ENCODE data around the gene CFAP46. TPM values are rescaled to one million over a fixed set of nuclear protein-coding genes. Genes with fewer than 3 reads are reported as not detected.
"Not testable (repeated sequence)": the region's sequence is repeated elsewhere in the genome, so short reads cannot be mapped to it uniquely, and the experiment has no call there.

Gene CFAP46
- polyA plus RNA-seq, 3 donors from 2014 or later = not detected

GRCh38 chr10:132783165-132783939, 159.0 kb downstream of the CFAP46 start:
- Mint-ChIP-seq H3K4me3 (peak overlapping the region in 3 of 5 donors; percentile 16 to 48 (median 33)), H3K4me1 (peaks cover 0 to 2% of the 10 kb centered on the region in 2 donors), H3K9me3 (no peaks in the 10 kb centered on the region), H3K27me3 (ENCODE audit: low read depth in 3 of 3) (peaks cover 1 to 8% (median 8%) of the 10 kb centered on the region in 3 donors), H3K36me3 (peaks cover 10 to 22% (median 20%) of the 10 kb centered on the region in 3 donors), H3K27ac (no peak overlapping the region)
- no peak for DNase-seq

DNA sequence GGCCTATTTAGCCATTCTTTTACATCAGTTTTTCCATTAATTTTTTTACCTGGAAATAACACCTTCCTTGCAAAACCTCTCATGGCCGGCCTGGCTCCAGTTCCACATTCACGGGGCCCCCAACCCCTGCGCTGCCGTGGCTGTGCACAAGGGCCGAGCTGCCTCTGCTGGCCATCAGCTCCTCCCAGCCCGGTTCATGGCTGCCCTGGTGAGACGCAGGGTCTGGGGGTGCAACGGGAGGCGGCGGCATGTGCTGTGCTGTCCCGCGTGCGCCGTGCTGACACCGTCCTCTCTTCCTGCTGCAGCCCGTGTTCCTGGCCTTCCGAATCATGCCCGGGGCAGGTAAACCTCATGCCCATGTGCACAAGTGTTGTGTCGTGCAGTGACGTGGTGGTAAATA, 160.8 kb downstream of the CFAP46 start:
- Mint-ChIP-seq H3K4me3 (no peak overlapping the region), H3K27ac (no peak overlapping the region), H3K36me3 (peaks cover 10 to 22% (median 20%) of the 10 kb centered on the region in 3 donors)

GRCh38 chr10:132780356-132780755, 162.0 kb downstream of the CFAP46 start:
- H3K4me3 Mint-ChIP-seq = no peak overlapping the region
- DNase-seq = no peak
- H3K36me3 Mint-ChIP-seq = peaks cover 10 to 22% (median 20%) of the 10 kb centered on the region in 3 donors
- peaks cover 0 to 2% of the 10 kb centered on the region in 2 donors for H3K4me1 Mint-ChIP-seq
- H3K9me3 Mint-ChIP-seq = no peaks in the 10 kb centered on the region
- no peak overlapping the region for H3K27ac Mint-ChIP-seq
- peaks cover 1 to 8% (median 6%) of the 10 kb centered on the region in 3 donors for H3K27me3 Mint-ChIP-seq (ENCODE audit: low read depth in 3 of 3)

More for the DNA sequence above, 160.8 kb downstream of the CFAP46 start:
- DNase-seq = no peak
- no peaks in the 10 kb centered on the region for H3K9me3 Mint-ChIP-seq
- peaks cover 1 to 8% (median 6%) of the 10 kb centered on the region in 3 donors for H3K27me3 Mint-ChIP-seq (ENCODE audit: low read depth in 3 of 3)
- H3K4me1 Mint-ChIP-seq = peaks cover 0 to 2% of the 10 kb centered on the region in 2 donors

- no peak overlapping the region for H3K4me3 Mint-ChIP-seq
- DNase-seq = no peak
These were observed 162.6 kb downstream of the CFAP46 start for GRCh38 chr10:132779549-132780294.

DNA sequence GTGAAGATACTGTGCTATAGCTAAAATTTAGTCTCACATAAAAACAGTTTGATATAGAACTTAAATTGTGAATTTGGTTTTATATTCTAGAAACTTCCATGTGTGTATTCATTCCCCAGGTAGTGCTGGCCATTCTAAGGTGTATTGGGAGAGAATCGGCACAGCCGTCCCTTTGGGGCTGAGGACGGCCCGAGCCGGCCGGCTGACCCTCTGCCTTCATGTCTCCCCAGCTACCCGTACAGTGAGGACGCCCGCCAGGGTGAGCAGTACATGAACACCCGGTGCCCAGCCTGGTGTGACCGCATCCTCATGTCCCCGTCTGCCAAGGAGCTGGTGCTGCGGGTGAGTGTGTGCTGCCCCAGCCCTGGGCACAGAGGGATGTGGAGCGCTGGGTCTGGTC, 164.9 kb downstream of the CFAP46 start:
- Mint-ChIP-seq H3K4me1 (no peaks in the 10 kb centered on the region), H3K27ac (no peak overlapping the region), H3K4me3 (no peak overlapping the region), H3K27me3 (ENCODE audit: low read depth in 3 of 3) (no peaks in the 10 kb centered on the region), H3K36me3 (peaks cover 4 to 10% (median 7%) of the 10 kb centered on the region in 3 donors), H3K9me3 (no peaks in the 10 kb centered on the region)
- DNase-seq = no peak

More at GRCh38 chr10:132779549-132780294, 162.6 kb downstream of the CFAP46 start:
- Mint-ChIP-seq H3K9me3 (no peaks in the 10 kb centered on the region), H3K27me3 (ENCODE audit: low read depth in 3 of 3) (peaks cover 1 to 8% (median 6%) of the 10 kb centered on the region in 3 donors), H3K4me1 (peaks cover 0 to 2% of the 10 kb centered on the region in 2 donors), H3K27ac (no peak overlapping the region), H3K36me3 (peaks cover 10 to 22% (median 20%) of the 10 kb centered on the region in 3 donors)

DNA sequence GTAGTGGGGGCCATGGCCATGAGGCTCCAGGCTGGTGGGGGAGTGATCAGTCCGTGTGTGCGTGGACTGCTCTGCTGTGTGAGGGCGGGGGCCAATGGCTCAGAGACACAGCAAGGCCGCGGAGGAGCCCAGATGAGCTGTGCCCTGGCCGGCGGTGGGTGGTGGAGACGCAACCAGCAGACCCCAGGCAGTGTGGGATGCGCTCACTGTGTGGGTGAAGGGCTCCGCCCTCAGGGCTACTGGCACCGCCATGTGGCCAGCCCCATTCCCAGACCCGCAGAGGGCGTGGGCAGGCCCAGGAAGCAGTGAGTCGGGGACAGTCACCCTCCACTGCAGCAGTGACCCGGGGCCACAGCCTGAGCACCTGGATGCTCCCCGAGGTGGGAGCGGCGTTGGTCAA, 165.5 kb downstream of the CFAP46 start:
- H3K27ac Mint-ChIP-seq = no peak overlapping the region
- no peaks in the 10 kb centered on the region for H3K9me3 Mint-ChIP-seq
- H3K4me1 Mint-ChIP-seq = no peaks in the 10 kb centered on the region
- no peaks in the 10 kb centered on the region for H3K27me3 Mint-ChIP-seq (ENCODE audit: low read depth in 3 of 3)
- no peak for DNase-seq
- H3K4me3 Mint-ChIP-seq = no peak overlapping the region
- H3K36me3 Mint-ChIP-seq = peaks cover 4 to 7% (median 6%) of the 10 kb centered on the region in 3 donors

DNA sequence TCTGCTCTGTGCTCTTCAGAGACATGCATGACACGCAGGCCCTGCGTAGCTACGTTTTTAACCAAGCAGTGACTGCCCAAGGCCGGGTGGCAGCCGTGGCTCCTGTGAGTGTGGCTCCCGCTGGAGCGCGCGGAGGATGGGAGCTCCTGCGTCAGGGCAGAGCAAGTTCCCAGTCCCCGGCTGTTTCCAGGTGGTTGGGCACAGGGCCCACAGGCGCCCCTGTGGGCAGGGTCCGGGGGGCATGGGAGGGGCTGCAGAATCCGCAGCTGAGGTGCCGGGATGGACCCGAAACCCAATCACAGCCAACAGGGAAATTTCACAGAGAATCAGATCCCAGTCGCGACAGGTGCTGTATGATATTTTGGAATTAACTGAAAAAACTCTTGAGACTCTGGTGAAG, 166.2 kb downstream of the CFAP46 start:
- Mint-ChIP-seq H3K27me3 (ENCODE audit: low read depth in 3 of 3) (no peaks in the 10 kb centered on the region), H3K9me3 (no peaks in the 10 kb centered on the region), H3K36me3 (peaks cover 2 to 5% (median 4%) of the 10 kb centered on the region in 3 donors), H3K4me1 (no peaks in the 10 kb centered on the region), H3K4me3 (no peak overlapping the region), H3K27ac (no peak overlapping the region)
- DNase-seq = no peak

DNA sequence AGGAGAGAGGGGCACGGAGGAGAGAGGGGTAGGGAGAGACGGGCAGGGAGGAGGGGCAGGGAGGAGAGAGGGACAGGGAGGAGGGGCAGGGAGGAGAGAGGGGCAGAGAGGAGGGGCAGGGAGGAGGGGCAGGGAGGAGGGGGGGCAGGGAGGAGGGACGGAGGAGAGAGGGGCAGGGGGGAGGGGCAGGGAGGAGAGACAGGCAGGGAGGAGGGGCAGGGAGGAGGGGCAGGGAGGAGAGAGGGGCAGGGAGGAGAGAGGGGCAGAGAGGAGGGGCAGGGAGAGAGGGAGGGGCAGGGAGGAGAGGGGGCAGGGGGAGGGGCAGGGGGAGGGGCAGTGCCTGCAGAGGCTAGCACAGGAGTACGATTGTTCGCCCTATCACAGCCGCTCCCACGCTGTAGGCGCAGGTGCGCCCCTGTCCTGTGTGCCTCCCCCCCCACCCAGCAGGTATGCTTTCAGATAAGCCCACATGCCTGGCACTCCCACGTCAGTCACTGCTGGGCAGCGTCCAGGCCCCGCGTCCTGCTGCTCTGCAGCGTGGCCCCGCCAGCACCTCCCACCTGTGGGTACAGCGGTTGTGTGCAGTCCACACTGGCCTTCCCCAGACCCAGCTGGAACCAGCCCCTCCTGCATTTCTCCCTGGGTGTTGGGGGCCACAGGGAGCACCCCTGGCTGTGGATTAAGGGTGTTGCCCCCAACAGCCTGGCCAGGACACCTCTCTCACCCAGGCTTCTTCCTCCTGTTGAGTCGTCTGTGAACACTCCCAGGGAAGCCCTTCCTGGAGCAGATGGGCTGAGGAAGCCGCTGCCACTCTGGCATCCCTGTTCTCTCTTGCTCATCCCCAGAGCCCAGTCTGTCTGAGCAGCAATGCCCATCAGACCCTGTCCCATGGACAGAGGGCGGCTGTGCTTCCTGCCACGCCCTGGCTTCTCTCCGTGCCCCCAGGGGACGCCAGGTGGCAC, 167.2 kb downstream of the CFAP46 start:
- H3K4me1 Mint-ChIP-seq = no peaks in the 10 kb centered on the region
- H3K9me3 Mint-ChIP-seq = no peaks in the 10 kb centered on the region
- no peak overlapping the region for H3K27ac Mint-ChIP-seq
- no peaks in the 10 kb centered on the region for H3K27me3 Mint-ChIP-seq (ENCODE audit: low read depth in 3 of 3)
- no peak for DNase-seq
- no peak overlapping the region for H3K4me3 Mint-ChIP-seq
- H3K36me3 Mint-ChIP-seq = peaks cover 0 to 4% (median 3%) of the 10 kb centered on the region in 3 donors

DNA sequence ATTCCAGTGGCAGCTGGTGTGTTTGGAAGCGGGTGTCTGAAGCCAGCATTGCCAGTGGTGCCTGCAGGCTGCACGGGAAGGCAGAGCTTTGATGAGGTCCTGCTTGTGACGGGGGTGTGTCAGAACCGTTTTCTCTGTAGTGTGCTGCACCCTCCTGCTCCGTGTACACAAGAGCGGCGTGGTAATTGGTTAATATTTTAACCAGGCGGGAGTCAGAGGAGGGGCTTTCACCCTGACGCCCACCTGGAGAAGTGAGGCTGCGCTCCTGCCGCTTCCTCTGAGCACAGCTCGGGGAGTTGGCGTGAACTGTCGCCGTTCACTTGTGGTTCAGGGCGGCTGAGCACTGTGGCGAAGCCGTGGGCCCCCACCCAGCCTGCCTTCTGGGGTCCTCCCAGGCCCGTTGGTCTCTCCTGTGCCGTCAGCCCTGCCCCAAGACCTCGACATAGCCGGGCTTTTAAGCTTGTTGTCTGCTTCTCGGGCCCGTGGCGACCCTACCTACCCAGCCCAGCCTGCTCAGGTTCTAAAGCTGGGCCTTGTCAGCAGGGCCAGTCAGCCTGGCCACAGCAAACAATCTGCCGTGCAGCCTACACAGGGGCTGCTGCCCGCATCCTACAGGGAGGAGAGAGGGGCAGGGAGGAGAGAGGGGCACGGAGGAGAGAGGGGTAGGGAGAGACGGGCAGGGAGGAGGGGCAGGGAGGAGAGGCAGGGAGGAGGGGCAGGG, 168.0 kb downstream of the CFAP46 start:
- Mint-ChIP-seq H3K4me3 (peak overlapping the region in 1 of 5 donors; percentile 48), H3K4me1 (no peaks in the 10 kb centered on the region), H3K36me3 (peaks cover 0 to 4% (median 0%) of the 10 kb centered on the region in 3 donors), H3K27me3 (ENCODE audit: low read depth in 3 of 3) (no peaks in the 10 kb centered on the region), H3K9me3 (no peaks in the 10 kb centered on the region), H3K27ac (peak overlapping the region in 2 of 6 donors; percentile 50 to 57)
- no peak for DNase-seq

DNA sequence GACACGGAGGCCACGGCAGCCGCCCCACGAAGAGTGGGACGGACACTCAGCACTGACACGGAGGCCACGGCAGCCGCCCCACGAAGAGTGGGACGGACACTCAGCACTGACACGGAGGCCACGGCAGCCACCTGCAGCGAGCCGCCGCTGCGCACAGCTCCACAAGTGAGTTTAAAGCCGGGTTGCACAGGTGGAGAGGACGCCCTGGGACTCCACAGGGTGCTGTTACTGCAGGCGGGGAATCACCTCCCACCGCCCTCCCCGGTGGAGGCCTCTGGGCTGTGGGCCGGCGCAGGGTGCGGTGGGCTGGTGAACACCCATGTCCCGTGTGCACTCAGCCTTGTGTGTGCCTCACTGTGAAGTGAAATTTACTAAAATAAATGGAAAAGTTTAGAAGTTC, 169.6 kb downstream of the CFAP46 start:
- H3K36me3 Mint-ChIP-seq, H3K4me3 Mint-ChIP-seq: not testable (repeated sequence)

GRCh38 chr10:132770061-132771021, 172.0 kb downstream of the CFAP46 start:
- no peak overlapping the region for H3K27ac Mint-ChIP-seq
- H3K4me1 Mint-ChIP-seq = no peaks in the 10 kb centered on the region
- peaks cover 0 to 3% (median 0%) of the 10 kb centered on the region in 3 donors for H3K27me3 Mint-ChIP-seq (ENCODE audit: low read depth in 3 of 3)
- H3K9me3 Mint-ChIP-seq = no peaks in the 10 kb centered on the region
- DNase-seq = no peak
- no peak overlapping the region for H3K4me3 Mint-ChIP-seq
- peaks cover 0 to 10% (median 6%) of the 10 kb centered on the region in 3 donors for H3K36me3 Mint-ChIP-seq

More for the DNA sequence above, 169.6 kb downstream of the CFAP46 start:
- not testable (repeated sequence) for H3K27me3 Mint-ChIP-seq (ENCODE audit: low read depth in 3 of 3); H3K9me3 Mint-ChIP-seq; H3K27ac Mint-ChIP-seq; H3K4me1 Mint-ChIP-seq; DNase-seq
